A673 (cell line): ENCODE results near the gene UMAD1.

Experiments
- EZH2 ChIP-seq: fragments of 200-600 bp; sonication (generic); IDR thresholded peaks from 2 replicates; pipeline ENCODE4 v1.6.1; 2017; ENCODE audit warnings: borderline replicate concordance, low read depth, mild to moderate bottlenecking, mixed read lengths, antibody characterized with exemption, low read length; ENCODE audit not compliant: poor library complexity, severe bottlenecking
- TF ChIP-seq, protein P1 (sequence below): fragments of 300-800, 200-600 bp; sonication (generic); conservative IDR thresholded peaks from 2 replicates; pipeline ENCODE4 v1.5.1; 2017; ENCODE audit warnings: low read depth, mild to moderate bottlenecking, antibody characterized with exemption, low read length, moderate library complexity, mixed read lengths

DNA sequence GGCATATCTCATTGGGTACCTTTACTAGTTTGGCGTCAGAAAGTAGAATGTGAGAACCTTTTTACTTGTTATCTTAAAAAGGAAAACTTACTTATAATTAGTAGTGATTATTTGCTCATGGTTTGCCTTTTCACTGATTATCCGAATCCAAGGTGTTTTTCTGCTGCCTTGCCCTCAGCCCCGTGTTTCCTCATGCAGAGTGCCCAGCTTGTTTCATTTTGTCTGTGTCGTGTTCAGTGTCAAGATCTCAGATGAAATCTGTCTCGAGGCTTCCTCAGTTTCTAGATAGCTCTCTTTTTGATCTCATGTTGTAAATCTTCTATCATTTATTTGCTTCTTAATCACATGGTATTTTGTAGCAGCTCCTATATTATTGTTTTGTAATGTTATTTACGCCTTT lies 47.8 kb downstream of the UMAD1 start:
- no peak for TF ChIP-seq EZH2
- TF ChIP-seq, protein P1, sequence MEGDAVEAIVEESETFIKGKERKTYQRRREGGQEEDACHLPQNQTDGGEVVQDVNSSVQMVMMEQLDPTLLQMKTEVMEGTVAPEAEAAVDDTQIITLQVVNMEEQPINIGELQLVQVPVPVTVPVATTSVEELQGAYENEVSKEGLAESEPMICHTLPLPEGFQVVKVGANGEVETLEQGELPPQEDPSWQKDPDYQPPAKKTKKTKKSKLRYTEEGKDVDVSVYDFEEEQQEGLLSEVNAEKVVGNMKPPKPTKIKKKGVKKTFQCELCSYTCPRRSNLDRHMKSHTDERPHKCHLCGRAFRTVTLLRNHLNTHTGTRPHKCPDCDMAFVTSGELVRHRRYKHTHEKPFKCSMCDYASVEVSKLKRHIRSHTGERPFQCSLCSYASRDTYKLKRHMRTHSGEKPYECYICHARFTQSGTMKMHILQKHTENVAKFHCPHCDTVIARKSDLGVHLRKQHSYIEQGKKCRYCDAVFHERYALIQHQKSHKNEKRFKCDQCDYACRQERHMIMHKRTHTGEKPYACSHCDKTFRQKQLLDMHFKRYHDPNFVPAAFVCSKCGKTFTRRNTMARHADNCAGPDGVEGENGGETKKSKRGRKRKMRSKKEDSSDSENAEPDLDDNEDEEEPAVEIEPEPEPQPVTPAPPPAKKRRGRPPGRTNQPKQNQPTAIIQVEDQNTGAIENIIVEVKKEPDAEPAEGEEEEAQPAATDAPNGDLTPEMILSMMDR, result no peak
